Testis (tissue), 3 donors: Measurements from ENCODE around the gene CFAP61. TPM values are rescaled to one million over a fixed set of nuclear protein-coding genes. Genes with fewer than 3 reads are reported as not detected.

Experiments
- DNase-seq: peaks from one replicate; pipeline ENCODE4 v3.0.0-alpha.2; 2019
- H3K27ac ChIP-seq, 2 donors: fragments of 200-600 bp; sonication (generic); one replicate each; pipeline ENCODE4 v1.5.1; 2019
- H3K27me3 ChIP-seq: fragments of 200-600 bp; sonication (generic); one replicate; pipeline ENCODE4 v1.5.1; 2019
- H3K36me3 ChIP-seq: fragments of 200-600 bp; sonication (generic); one replicate; pipeline ENCODE4 v1.5.1; 2017; ENCODE audit warnings: low read depth; ENCODE audit errors: missing control alignments
- H3K4me1 ChIP-seq: fragments of 200-600 bp; sonication (generic); one replicate; pipeline ENCODE4 v1.5.1; 2019
- H3K4me3 ChIP-seq, 2 donors: fragments of 200-600 bp; sonication (generic); one replicate each; pipeline ENCODE4 v1.5.1; 2017 to 2019
- H3K9me3 ChIP-seq: fragments of 200-600 bp; sonication (generic); one replicate; pipeline ENCODE4 v1.5.1; 2017
- CTCF ChIP-seq, 3 experiments: fragments of 450-650 bp in 2 of 3; fragments of 200-600 bp in 1 of 3; sonication (generic) in 1 of 3; IDR thresholded peaks; one replicate each; pipeline ENCODE4 v1.5.1; 2016 to 2019; ENCODE audit warnings: antibody characterized with exemption in 3 of 3, mild to moderate bottlenecking in 2 of 3, moderate library complexity in 1 of 3
- POLR2A ChIP-seq: fragments of 450-650 bp; IDR thresholded peaks from one replicate; pipeline ENCODE4 v1.6.1; 2017; ENCODE audit warnings: antibody characterized with exemption, mild to moderate bottlenecking, moderate library complexity
- WGBS, 2 donors: methylation state at CpG; one replicate each; pipeline ENCODE4 v1.1.5; 2018; 5-methylcytosine and 5-hydroxymethylcytosine counted together
- intact Hi-C: fragments of 100-400 bp; cut with DNase I; formaldehyde crosslinking; loops from one replicate; pipeline ENCODE4 v1.15.1; 2023; ENCODE audit warnings: low total_unique reads
- polyA plus RNA-seq: library from polyadenylated mRNA; stranded (reverse); fragments of 350-450 nt; fragmentation: Illumina TruSeq; extraction: RNeasy Lipid Tissue Mini Kit (QIAGEN cat#74804); gene quantifications from one replicate; pipeline ENCODE4 v1.2.3, GENCODE V29; 2014; ENCODE audit warnings: low read depth, low replicate concordance; ENCODE audit not compliant: insufficient read depth
- total RNA-seq, 2 donors: library from RNA; depleted of rRNA; stranded (reverse); fragments of >200 nt; gene quantifications; one replicate each; pipeline ENCODE4 v1.2.3, GENCODE V29; 2016

The CFAP61 gene
- total and polyA plus RNA-seq, 3 donors from 2014 or later = 21.4 to 76.0 (median 27.3) TPM

GRCh38 chr20:20259533-20259932 lies 207.2 kb downstream of the CFAP61 start:
- H3K27ac ChIP-seq = no peak overlapping the region

GRCh38 chr20:20261159-20261558 lies 208.8 kb downstream of the CFAP61 start:
- no peaks in the 10 kb centered on the region for H3K36me3 ChIP-seq
- no peak for DNase-seq
- H3K9me3 ChIP-seq = no peaks in the 10 kb centered on the region
- H3K4me3 ChIP-seq = no peak overlapping the region
- WGBS, 2 donors = 77 to 81% methylated on average over 1 of the region's 1 CpG
- no peaks in the 10 kb centered on the region for H3K4me1 ChIP-seq
- H3K27me3 ChIP-seq = no peaks in the 10 kb centered on the region
- intact Hi-C loops = no loop called here
- H3K27ac ChIP-seq = no peak overlapping the region
- TF ChIP-seq POLR2A = no peak
- no peak for TF ChIP-seq CTCF (IDR thresholded peaks at IDR 0.05)

More at GRCh38 chr20:20259533-20259932, 207.2 kb downstream of the CFAP61 start:
- Histone ChIP-seq H3K4me3 (no peak overlapping the region), H3K36me3 (no peaks in the 10 kb centered on the region), H3K9me3 (no peaks in the 10 kb centered on the region), H3K27me3 (no peaks in the 10 kb centered on the region), H3K4me1 (no peaks in the 10 kb centered on the region)
- 77 to 87% methylated on average over 1 to 2 of the region's 2 CpGs for WGBS, 2 donors
- DNase-seq = no peak
- TF ChIP-seq CTCF (IDR thresholded peaks at IDR 0.05) = no peak
- no peak for TF ChIP-seq POLR2A
- intact Hi-C loops = no loop called here

- WGBS, 2 donors = 61 to 74% methylated on average over 2 of the region's 2 CpGs
- TF ChIP-seq CTCF (IDR thresholded peaks at IDR 0.05) = no peak
- no peak for TF ChIP-seq POLR2A
These were observed 212.9 kb downstream of the CFAP61 start for GRCh38 chr20:20265210-20265609.

GRCh38 chr20:20266552-20266951 lies 214.2 kb downstream of the CFAP61 start:
- Histone ChIP-seq H3K36me3 (no peaks in the 10 kb centered on the region), H3K27me3 (no peaks in the 10 kb centered on the region), H3K27ac (no peak overlapping the region), H3K4me1 (no peaks in the 10 kb centered on the region), H3K9me3 (no peaks in the 10 kb centered on the region), H3K4me3 (no peak overlapping the region)
- no peak for TF ChIP-seq CTCF (IDR thresholded peaks at IDR 0.05)
- TF ChIP-seq POLR2A = no peak
- WGBS, 2 donors = 85 to 93% methylated on average over 4 of the region's 4 CpGs
- no peak for DNase-seq
- intact Hi-C loops = no loop called here

More at GRCh38 chr20:20265210-20265609, 212.9 kb downstream of the CFAP61 start:
- H3K9me3 ChIP-seq = no peaks in the 10 kb centered on the region
- H3K27me3 ChIP-seq = no peaks in the 10 kb centered on the region
- no peak overlapping the region for H3K4me3 ChIP-seq
- DNase-seq = no peak
- intact Hi-C loops = no loop called here
- no peak overlapping the region for H3K27ac ChIP-seq
- H3K4me1 ChIP-seq = no peaks in the 10 kb centered on the region
- H3K36me3 ChIP-seq = no peaks in the 10 kb centered on the region

- Histone ChIP-seq H3K27me3 (no peaks in the 10 kb centered on the region), H3K9me3 (no peaks in the 10 kb centered on the region), H3K36me3 (no peaks in the 10 kb centered on the region), H3K27ac (no peak overlapping the region), H3K4me3 (peak overlapping the region in 1 of 2 donors; percentile 1), H3K4me1 (no peaks in the 10 kb centered on the region)
- peak; percentile 25 for DNase-seq
- TF ChIP-seq POLR2A (no peak), CTCF (IDR thresholded peaks at IDR 0.05) (no peak)
- intact Hi-C loops = no loop called here
- WGBS, 2 donors = 38 to 60% methylated on average over 13 of the region's 13 CpGs
These were observed 215.5 kb downstream of the CFAP61 start for GRCh38 chr20:20267685-20268370.
